ENCODE measurements around the gene MEIOSIN.
"Not testable (repeated sequence)": the region's sequence is repeated elsewhere in the genome, so short reads cannot be mapped to it uniquely, and the experiment has no call there.

MEIOSIN gene

GRCh38 chr19:45733160-45733810, at the start of gene MEIOSIN:
Gene MEIOSIN, plus strand, starts transcription at chr19:45733439. Its CDS starts 1,938 bp downstream, at chr19:45735377.
- DNase-seq (ENCODE audit: low read depth in 2 of 2) = no peak

- not testable (repeated sequence) for DNase-seq (ENCODE audit: low read depth in 2 of 2)
Measured at GRCh38 chr19:45685045-45685444, 48.2 kb upstream of the MEIOSIN start.

- no peak for DNase-seq (ENCODE audit: low read depth in 2 of 2)
Measured at GRCh38 chr19:45687599-45687998, 45.6 kb upstream of the MEIOSIN start.

- DNase-seq (ENCODE audit: low read depth in 2 of 2) = peak; percentile 79 to 84
Measured at GRCh38 chr19:45691516-45692186, 41.6 kb upstream of the MEIOSIN start, which contains the start of gene SNRPD2. Gene SNRPD2, minus strand, starts transcription at chr19:45691953. Its CDS starts 65 bp downstream, at chr19:45691888.

- DNase-seq (ENCODE audit: low read depth in 2 of 2) = peak; percentile 98 to 99
Measured at GRCh38 chr19:45692187-45693105, 40.8 kb upstream of the MEIOSIN start, which contains the start of gene QPCTL. Gene QPCTL, plus strand, starts transcription at chr19:45692666. Its CDS starts 38 bp downstream, at chr19:45692704.

DNA sequence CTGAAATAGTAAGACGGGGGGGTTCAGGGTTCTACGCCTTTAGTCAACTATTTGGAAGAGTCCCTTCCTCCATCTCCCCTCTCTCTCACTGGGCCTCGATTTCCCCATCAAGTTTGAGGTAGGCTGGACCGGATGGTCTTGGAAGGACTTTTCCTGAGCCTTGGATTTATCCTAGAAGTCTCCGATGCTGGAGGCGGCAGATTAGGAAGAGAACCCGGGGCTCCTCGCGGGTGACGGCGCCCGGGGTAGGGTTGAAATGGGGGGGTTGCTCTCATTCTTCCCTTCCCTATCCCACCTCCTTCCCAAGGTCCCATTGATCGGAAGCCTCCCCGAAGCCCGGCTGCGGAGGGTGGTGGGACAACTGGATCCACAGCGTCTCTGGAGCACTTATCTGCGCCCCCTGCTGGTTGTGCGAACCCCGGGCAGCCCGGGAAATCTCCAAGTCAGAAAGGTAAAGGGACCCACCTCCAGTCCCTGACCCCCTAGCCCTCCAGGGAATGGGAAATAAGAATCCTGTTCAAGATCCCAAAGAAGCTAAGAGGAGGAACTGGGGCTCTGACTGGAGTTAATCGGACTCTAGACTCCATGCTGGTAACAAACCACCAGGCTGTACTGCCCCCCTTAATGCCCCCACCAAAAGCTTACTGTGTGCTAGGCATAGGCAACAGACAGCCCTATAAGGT, 40.0 kb upstream of the MEIOSIN start:
- DNase-seq (ENCODE audit: low read depth in 2 of 2) = no peak

GRCh38 chr19:45701676-45702075, 31.6 kb upstream of the MEIOSIN start:
- DNase-seq (ENCODE audit: low read depth in 2 of 2) = no peak

DNA sequence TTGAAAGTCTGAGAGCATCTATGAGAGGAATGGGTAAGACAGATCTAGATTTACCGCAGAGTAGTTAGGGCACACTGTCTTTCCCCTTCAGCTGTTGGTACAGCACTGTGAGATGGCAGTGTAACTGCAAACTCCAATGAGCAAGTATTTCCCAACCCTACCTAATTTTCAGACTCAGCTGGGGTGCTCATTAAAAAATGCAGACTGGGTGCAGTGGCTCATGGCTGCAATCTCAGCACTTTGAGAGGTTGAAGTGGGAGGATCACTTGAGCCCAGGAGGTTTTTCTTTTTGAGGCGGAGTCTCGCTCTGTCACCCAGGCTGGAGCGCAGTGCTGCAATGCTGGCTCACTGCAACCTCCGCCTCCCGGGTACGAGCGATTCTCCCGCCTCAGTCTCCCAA, 28.1 kb upstream of the MEIOSIN start:
- no peak for DNase-seq (ENCODE audit: low read depth in 2 of 2)

GRCh38 chr19:45705710-45706415, 27.4 kb upstream of the MEIOSIN start:
- no peak for DNase-seq (ENCODE audit: low read depth in 2 of 2)

DNA sequence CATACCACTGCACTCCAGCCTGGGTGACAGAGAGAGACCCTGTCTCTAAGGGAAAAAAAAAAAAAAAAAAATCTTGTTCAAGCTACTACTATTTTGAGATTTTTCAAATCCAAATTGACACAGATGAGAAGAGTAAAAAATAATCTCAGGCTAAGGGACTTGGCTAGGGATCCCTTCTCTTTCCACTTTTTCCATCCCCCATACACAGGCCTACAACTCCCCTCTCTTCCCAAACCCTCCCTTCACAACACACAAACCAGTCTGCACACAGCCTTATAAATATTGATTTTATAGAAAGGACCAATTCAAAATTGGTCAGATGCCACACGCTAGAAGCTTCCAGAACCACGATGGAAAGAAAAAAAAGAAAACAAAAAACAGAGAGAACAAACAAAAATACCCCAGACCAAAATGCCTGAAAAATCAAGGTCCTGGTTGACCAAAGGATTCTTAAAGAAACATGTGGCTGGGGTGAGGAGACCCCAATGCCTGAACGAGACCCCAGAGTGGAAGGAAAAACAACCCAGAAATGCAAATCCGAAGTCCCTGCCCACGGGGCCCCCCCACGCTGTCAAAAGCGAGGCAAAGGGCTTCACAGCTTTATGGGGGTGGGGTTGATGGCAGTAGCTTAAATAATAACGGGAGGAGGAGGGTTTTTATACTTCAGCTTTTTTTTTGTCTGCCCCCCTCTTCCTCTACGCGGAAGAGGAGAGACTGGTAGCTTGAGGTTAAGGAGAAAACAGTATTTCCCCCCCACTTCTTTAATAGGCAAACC, 22.7 kb upstream of the MEIOSIN start:
- no peak for DNase-seq (ENCODE audit: low read depth in 2 of 2)

GRCh38 chr19:45711851-45712698, 21.2 kb upstream of the MEIOSIN start:
- DNase-seq (ENCODE audit: low read depth in 2 of 2) = no peak

GRCh38 chr19:45712699-45713067, 20.6 kb upstream of the MEIOSIN start:
- no peak for DNase-seq (ENCODE audit: low read depth in 2 of 2)

- DNase-seq (ENCODE audit: low read depth in 2 of 2) = no peak
Measured at GRCh38 chr19:45713141-45713540, 20.1 kb upstream of the MEIOSIN start.

DNA sequence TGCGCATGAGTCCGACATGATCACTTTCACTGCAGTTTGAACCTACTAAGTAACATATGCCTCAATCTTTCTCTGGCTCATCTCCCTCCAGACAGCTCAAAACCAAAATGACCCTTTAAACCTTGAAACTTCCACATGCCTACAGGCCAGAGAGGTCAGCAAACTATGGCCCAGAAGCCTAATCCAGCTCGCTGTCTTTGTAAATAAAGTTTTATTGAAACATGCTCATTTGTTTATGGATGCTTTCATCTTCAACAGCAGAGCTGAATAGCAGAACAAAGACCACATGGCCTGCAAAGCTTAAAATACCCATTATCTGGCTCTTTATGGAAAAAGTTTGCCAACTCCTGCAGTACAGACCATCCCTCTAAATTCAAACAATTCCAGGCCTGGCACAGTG, 18.1 kb upstream of the MEIOSIN start:
- no peak for DNase-seq (ENCODE audit: low read depth in 2 of 2)

- DNase-seq (ENCODE audit: low read depth in 2 of 2) = no peak
Measured at GRCh38 chr19:45716359-45717130, 16.7 kb upstream of the MEIOSIN start.

- DNase-seq (ENCODE audit: low read depth in 2 of 2) = peak; percentile 97
Measured at GRCh38 chr19:45717131-45717982, 15.9 kb upstream of the MEIOSIN start.

DNA sequence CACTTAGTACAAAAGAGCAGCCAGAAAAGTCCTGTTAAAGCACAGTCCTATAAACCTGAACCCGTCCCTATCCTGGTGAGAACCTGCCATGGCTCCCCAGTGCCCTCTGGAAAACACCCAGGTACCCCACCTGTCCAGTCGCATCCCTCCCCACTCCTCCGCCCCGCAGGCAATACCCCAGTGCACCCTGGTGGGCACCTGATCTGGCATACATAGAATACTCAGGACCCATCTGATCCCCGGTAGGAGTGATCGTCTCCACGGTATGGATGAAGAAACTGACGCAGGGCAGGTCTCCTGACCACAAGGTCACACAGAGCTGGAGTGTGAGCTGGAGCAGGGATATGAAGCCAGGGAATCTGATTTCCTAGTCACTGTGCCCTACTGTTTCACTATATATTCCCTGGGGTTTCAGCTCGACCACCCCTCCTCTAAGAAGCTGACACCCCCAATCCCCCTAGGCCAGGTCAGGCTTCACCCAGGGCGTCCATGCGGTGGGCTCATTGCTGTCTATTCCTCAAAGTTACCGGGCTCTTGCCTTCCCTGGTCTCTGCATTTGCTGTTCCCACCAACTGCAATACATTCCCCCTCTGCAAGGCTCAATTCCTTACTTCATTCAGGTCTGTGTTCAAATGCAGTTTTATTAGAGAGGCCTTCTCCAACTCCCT, 15.1 kb upstream of the MEIOSIN start:
- no peak for DNase-seq (ENCODE audit: low read depth in 2 of 2)
